Ovary (tissue), 3 donors: ENCODE data around the gene GCNT4.

Source experiments
- EP300 ChIP-seq: sonication (generic); formaldehyde crosslinking; IDR thresholded peaks from one replicate; pipeline ENCODE4 v1.6.1; 2017; ENCODE audit warnings: antibody characterized with exemption
- POLR2A ChIP-seq: fragments of 450-650 bp; IDR thresholded peaks from one replicate; pipeline ENCODE4 v1.6.1; 2017; ENCODE audit warnings: antibody characterized with exemption, mild to moderate bottlenecking, moderate library complexity
- TF ChIP-seq, protein P1 (sequence below), 3 donors: fragments of 450-650 bp in 2 of 3; fragments of 200-600 bp in 1 of 3; IDR thresholded peaks; one replicate each; pipeline versions ENCODE4 v1.5.1 to v1.8.0; 2016 to 2022; ENCODE audit warnings: antibody characterized with exemption in 3 of 3, mild to moderate bottlenecking in 1 of 3
- donor health status: DM: no; HTN: no; CAD: no.

DNA sequence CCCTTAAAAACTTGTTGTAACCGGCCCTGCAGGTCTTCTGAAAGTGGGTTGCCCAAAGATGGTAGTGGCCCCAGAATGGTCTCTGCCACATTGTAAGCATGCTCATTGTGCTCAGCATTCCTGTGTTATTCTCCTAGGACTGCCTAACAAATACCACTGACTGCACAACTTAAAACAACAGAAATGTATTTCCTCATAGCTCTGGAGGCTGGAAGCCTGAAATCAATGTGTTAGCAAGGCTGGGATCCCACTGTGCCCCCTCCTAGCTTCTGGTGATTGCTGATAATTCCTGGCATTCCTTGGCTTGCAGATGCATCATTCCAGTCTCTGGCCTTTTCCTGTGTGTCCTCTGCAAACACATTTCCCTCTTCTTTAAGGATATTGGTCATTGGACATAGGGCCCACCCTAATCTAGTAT, 3.4 kb upstream of the GCNT4 start:
- TF ChIP-seq EP300, result no peak
- TF ChIP-seq, protein P1, sequence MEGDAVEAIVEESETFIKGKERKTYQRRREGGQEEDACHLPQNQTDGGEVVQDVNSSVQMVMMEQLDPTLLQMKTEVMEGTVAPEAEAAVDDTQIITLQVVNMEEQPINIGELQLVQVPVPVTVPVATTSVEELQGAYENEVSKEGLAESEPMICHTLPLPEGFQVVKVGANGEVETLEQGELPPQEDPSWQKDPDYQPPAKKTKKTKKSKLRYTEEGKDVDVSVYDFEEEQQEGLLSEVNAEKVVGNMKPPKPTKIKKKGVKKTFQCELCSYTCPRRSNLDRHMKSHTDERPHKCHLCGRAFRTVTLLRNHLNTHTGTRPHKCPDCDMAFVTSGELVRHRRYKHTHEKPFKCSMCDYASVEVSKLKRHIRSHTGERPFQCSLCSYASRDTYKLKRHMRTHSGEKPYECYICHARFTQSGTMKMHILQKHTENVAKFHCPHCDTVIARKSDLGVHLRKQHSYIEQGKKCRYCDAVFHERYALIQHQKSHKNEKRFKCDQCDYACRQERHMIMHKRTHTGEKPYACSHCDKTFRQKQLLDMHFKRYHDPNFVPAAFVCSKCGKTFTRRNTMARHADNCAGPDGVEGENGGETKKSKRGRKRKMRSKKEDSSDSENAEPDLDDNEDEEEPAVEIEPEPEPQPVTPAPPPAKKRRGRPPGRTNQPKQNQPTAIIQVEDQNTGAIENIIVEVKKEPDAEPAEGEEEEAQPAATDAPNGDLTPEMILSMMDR (IDR thresholded peaks at IDR 0.05), result no peak
- TF ChIP-seq POLR2A, result no peak
